K562 (cell line): ENCODE data around the gene DCUN1D4. TPM values are rescaled to one million over a fixed set of nuclear protein-coding genes. Genes with fewer than 3 reads are reported as not detected.
A peak's percentile ranks its signal among the peaks of the same experiment; 100 is the strongest.

Experiments used
- BACH1 ChIP-seq: fragments of 200-800 bp; sonication (Bioruptor generic); IDR thresholded peaks from 2 replicates; pipeline ENCODE4 v1.6.1; 2016; ENCODE audit warnings: missing genetic modification characterization, missing compliant biosample characterization
- BRD4 ChIP-seq: fragments of 200-600 bp; sonication (generic); IDR thresholded peaks from 2 replicates; pipeline ENCODE4 v1.6.1; 2017; ENCODE audit warnings: inconsistent platforms
- C11orf30 ChIP-seq: fragments of 450-650 bp; IDR thresholded peaks from 2 replicates; pipeline ENCODE4 v1.6.1; 2016; ENCODE audit warnings: low read depth, mild to moderate bottlenecking
- HNRNPLL ChIP-seq: fragments of 200-400 bp; formaldehyde crosslinking; IDR thresholded peaks from 2 replicates; pipeline ENCODE4 v1.6.1; 2017; ENCODE audit warnings: low read length, low read depth, mild to moderate bottlenecking; ENCODE audit not compliant: poor library complexity, severe bottlenecking
- JUND ChIP-seq, 2 experiments: IDR thresholded peaks; 2 replicates in 1 of 2; 3 replicates in 1 of 2; pipeline ENCODE4 v1.6.1; 2011; ENCODE audit warnings: borderline replicate concordance in 2 of 2, low read depth in 2 of 2, low read length in 2 of 2, improper control_type of control experiment in 1 of 2, missing biosample characterization in 1 of 2, missing genetic modification characterization in 1 of 2, missing genetic modification reagents in 1 of 2
- LARP7 ChIP-seq: fragments of 450-650 bp; IDR thresholded peaks from 2 replicates; pipeline ENCODE4 v1.6.1; 2016
- POLR2A ChIP-seq: fragments of 450-650 bp; conservative IDR thresholded peaks from 2 replicates; pipeline ENCODE4 v1.6.1; 2016
- PTBP1 ChIP-seq: fragments of 200-400 bp; formaldehyde crosslinking; IDR thresholded peaks from 2 replicates; pipeline ENCODE4 v1.6.1; 2017; ENCODE audit warnings: low read depth, low read length
- RHOXF2B ChIP-seq: fragments of 250-450 bp; sonication (Bioruptor Pico); conservative IDR thresholded peaks from 2 replicates; pipeline ENCODE4 v1.5.1; 2021
- SMARCC2 ChIP-seq: fragments of 450-650 bp; IDR thresholded peaks from 2 replicates; pipeline ENCODE4 v1.6.1; 2017; ENCODE audit warnings: antibody characterized with exemption, moderate library complexity, mild to moderate bottlenecking, low read depth
- ZC3H4 ChIP-seq: sonication (generic); formaldehyde crosslinking; IDR thresholded peaks from 2 replicates; pipeline ENCODE4 v1.9.0; 2021; ENCODE audit warnings: missing genetic modification reagents, borderline replicate concordance
- ZNF146 ChIP-seq: IDR thresholded peaks from one replicate; pipeline ENCODE4 v1.6.1; 2018; ENCODE audit warnings: missing compliant biosample characterization; ENCODE audit not compliant: unreplicated experiment
- ZNF3 ChIP-seq: fragments of 250-450 bp; sonication (Bioruptor Pico); IDR thresholded peaks from 2 replicates; pipeline ENCODE4 v1.5.0; 2021; ENCODE audit warnings: mild to moderate bottlenecking, moderate library complexity
- ZNF778 ChIP-seq: fragments of 450-650 bp; formaldehyde crosslinking; IDR thresholded peaks from 2 replicates; pipeline ENCODE4 v1.4.0; 2020; ENCODE audit warnings: mild to moderate bottlenecking, moderate library complexity
- polyA plus RNA-seq, 8 experiments: library from polyadenylated mRNA; depleted of rRNA in 4 of 8; stranded (reverse) in 5 of 8; unstranded in 3 of 8; fragments of >200 nt; fragmentation: Nextera tagmentation in 2 of 8; fragmentation: Illumina TruSeq in 1 of 8; extraction: Ambion mirVana in 2 of 8; extraction: Trizol in 1 of 8; gene quantifications; 2 replicates each; pipeline versions ENCODE4 v1.2.1 to v1.2.3, GENCODE V29; 2011 to 2014; ENCODE audit warnings: inconsistent platforms in 1 of 8, missing spikeins in 1 of 8
- total RNA-seq, 7 experiments: library from RNA; depleted of rRNA in 6 of 7; stranded (reverse); fragments of >200 nt in 6 of 7; fragmentation: Illumina TruSeq in 2 of 7; extraction: Trizol in 2 of 7; gene quantifications; 2 replicates each; pipeline versions ENCODE4 v1.2.1 to v1.2.3, GENCODE V29; 2011 to 2021; ENCODE audit warnings: low replicate concordance in 1 of 7
- TF ChIP-seq, protein P1 (sequence below), 2 experiments: IDR thresholded peaks; 2 replicates each; pipeline ENCODE4 v1.6.1; 2012; ENCODE audit warnings: improper control_type of control experiment in 2 of 2, low read depth in 2 of 2, low read length in 2 of 2, borderline replicate concordance in 1 of 2
- TF ChIP-seq, protein P2 (sequence below): sonication (generic); formaldehyde crosslinking; IDR thresholded peaks from 2 replicates; pipeline ENCODE4 v1.9.0; 2022; ENCODE audit warnings: mild to moderate bottlenecking, missing genetic modification reagents
- TF ChIP-seq, protein P3 (sequence below), 2 experiments: fragments of 450-650 bp in 1 of 2; sonication (generic) in 1 of 2; formaldehyde crosslinking in 1 of 2; IDR thresholded peaks in 1 of 2; conservative IDR thresholded peaks in 1 of 2; 2 replicates each; pipeline versions ENCODE4 v1.6.1 to v1.8.1; 2016 to 2023; ENCODE audit warnings: mild to moderate bottlenecking in 2 of 2, moderate library complexity in 2 of 2, inconsistent platforms in 1 of 2, missing genetic modification reagents in 1 of 2
- TF ChIP-seq, protein P4 (sequence below): sonication (generic); formaldehyde crosslinking; IDR thresholded peaks from 2 replicates; pipeline ENCODE4 v1.8.0; 2023; ENCODE audit warnings: mild to moderate bottlenecking, missing genetic modification reagents
- TF ChIP-seq, protein P5 (sequence below): fragments of 450-650 bp; formaldehyde crosslinking; conservative IDR thresholded peaks from 2 replicates; pipeline ENCODE4 v1.4.0; 2022; ENCODE audit warnings: mild to moderate bottlenecking, missing genetic modification characterization

Gene DCUN1D4
- total and polyA plus RNA-seq, 9 of the 15 experiments (the other 6 are each of a cell fraction or from before 2014, with no cell fraction given): 15.1 to 73.5 (median 23.0) TPM

DNA sequence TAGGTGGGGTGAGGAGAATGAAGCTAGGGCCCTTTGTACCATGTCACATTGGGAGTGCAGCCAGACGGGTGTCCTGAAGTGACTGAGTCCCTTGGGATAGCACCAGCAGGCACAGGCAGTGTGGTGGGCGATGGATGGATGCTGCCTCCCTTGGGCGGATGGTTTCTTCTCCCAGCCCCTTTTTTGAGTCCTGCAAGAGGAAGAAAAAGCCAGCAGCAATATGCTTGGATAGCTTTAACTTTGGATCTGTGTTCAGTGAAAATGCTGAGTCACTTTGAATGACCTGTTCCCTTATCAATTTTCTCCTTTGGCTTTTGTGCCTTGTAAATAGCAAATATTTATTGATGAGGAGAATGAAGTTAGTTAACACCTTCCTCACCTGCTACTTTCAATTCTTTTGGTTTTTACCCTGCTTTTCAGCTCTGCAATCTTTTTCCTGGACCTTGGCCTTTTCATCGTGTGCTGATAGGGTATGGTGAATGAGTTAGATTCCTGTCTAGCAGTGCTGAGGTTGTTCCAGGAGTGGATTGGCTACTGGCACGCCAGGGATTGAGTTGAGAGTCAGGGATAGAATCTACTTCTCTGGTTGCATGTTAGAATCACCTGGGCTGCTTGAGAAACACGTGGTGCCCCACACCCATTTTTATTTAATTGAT is 10.2 kb downstream of the DCUN1D4 start (continued):
- TF ChIP-seq, protein P1, sequence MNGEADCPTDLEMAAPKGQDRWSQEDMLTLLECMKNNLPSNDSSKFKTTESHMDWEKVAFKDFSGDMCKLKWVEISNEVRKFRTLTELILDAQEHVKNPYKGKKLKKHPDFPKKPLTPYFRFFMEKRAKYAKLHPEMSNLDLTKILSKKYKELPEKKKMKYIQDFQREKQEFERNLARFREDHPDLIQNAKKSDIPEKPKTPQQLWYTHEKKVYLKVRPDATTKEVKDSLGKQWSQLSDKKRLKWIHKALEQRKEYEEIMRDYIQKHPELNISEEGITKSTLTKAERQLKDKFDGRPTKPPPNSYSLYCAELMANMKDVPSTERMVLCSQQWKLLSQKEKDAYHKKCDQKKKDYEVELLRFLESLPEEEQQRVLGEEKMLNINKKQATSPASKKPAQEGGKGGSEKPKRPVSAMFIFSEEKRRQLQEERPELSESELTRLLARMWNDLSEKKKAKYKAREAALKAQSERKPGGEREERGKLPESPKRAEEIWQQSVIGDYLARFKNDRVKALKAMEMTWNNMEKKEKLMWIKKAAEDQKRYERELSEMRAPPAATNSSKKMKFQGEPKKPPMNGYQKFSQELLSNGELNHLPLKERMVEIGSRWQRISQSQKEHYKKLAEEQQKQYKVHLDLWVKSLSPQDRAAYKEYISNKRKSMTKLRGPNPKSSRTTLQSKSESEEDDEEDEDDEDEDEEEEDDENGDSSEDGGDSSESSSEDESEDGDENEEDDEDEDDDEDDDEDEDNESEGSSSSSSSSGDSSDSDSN (IDR thresholded peaks at IDR 0.05; ENCODE audit: borderline replicate concordance in 1 of 2, low read depth in 2 of 2, low read length in 2 of 2): no peak
- TF ChIP-seq C11orf30 (peak; percentile 96), LARP7 (no peak), RHOXF2B (CRISPR knock-in tag) (no peak), BRD4 (no peak), JUND (IDR thresholded peaks at IDR 0.05; ENCODE audit: borderline replicate concordance, low read depth, low read length) (peak; percentile 54; the same call in 1 of the 2 replicates), JUND (tag; IDR thresholded peaks at IDR 0.05; ENCODE audit: borderline replicate concordance, low read depth, low read length) (peak; percentile 23; the same call in 1 of the 3 replicates), ZNF778 (CRISPR knock-in tag) (no peak), ZNF146 (CRISPR knock-in tag) (no peak), POLR2A (no peak), SMARCC2 (0 out of 2 replicates have a peak, but pooled peaks have one; percentile 35), HNRNPLL (no peak), ZC3H4 (CRISPR knock-in tag) (no peak), BACH1 (tag) (peak; percentile 85), ZNF3 (no peak), PTBP1 (no peak)
- TF ChIP-seq, protein P2, sequence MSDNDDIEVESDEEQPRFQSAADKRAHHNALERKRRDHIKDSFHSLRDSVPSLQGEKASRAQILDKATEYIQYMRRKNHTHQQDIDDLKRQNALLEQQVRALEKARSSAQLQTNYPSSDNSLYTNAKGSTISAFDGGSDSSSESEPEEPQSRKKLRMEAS (CRISPR knock-in tag): no peak
- TF ChIP-seq, protein P3, sequence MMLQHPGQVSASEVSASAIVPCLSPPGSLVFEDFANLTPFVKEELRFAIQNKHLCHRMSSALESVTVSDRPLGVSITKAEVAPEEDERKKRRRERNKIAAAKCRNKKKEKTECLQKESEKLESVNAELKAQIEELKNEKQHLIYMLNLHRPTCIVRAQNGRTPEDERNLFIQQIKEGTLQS (IDR thresholded peaks at IDR 0.05): peak; percentile 57; the same call in 1 of the 2 replicates
- TF ChIP-seq, protein P3 (CRISPR knock-in tag; conservative IDR thresholded peaks at IDR 0.05): no peak
- TF ChIP-seq, protein P4, sequence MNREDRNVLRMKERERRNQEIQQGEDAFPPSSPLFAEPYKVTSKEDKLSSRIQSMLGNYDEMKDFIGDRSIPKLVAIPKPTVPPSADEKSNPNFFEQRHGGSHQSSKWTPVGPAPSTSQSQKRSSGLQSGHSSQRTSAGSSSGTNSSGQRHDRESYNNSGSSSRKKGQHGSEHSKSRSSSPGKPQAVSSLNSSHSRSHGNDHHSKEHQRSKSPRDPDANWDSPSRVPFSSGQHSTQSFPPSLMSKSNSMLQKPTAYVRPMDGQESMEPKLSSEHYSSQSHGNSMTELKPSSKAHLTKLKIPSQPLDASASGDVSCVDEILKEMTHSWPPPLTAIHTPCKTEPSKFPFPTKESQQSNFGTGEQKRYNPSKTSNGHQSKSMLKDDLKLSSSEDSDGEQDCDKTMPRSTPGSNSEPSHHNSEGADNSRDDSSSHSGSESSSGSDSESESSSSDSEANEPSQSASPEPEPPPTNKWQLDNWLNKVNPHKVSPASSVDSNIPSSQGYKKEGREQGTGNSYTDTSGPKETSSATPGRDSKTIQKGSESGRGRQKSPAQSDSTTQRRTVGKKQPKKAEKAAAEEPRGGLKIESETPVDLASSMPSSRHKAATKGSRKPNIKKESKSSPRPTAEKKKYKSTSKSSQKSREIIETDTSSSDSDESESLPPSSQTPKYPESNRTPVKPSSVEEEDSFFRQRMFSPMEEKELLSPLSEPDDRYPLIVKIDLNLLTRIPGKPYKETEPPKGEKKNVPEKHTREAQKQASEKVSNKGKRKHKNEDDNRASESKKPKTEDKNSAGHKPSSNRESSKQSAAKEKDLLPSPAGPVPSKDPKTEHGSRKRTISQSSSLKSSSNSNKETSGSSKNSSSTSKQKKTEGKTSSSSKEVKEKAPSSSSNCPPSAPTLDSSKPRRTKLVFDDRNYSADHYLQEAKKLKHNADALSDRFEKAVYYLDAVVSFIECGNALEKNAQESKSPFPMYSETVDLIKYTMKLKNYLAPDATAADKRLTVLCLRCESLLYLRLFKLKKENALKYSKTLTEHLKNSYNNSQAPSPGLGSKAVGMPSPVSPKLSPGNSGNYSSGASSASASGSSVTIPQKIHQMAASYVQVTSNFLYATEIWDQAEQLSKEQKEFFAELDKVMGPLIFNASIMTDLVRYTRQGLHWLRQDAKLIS (CRISPR knock-in tag): no peak
- TF ChIP-seq, protein P5, sequence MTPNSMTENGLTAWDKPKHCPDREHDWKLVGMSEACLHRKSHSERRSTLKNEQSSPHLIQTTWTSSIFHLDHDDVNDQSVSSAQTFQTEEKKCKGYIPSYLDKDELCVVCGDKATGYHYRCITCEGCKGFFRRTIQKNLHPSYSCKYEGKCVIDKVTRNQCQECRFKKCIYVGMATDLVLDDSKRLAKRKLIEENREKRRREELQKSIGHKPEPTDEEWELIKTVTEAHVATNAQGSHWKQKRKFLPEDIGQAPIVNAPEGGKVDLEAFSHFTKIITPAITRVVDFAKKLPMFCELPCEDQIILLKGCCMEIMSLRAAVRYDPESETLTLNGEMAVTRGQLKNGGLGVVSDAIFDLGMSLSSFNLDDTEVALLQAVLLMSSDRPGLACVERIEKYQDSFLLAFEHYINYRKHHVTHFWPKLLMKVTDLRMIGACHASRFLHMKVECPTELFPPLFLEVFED (CRISPR knock-in tag): no peak
